Chondrocyte (in vitro differentiated cells): ENCODE data around the gene ZNF536. TPM values are rescaled to one million over a fixed set of nuclear protein-coding genes. Genes with fewer than 3 reads are reported as not detected.

Source experiments
- DNase-seq: peaks from one replicate; pipeline ENCODE4 v3.0.0; 2021; ENCODE audit warnings: mixed read lengths, low spot score
- H3K27ac Mint-ChIP-seq: one replicate; pipeline ENCODE4 v1.8.0; 2021; ENCODE audit warnings: mild to moderate bottlenecking, moderate library complexity, mixed read lengths; ENCODE audit not compliant: unreplicated experiment
- H3K27me3 Mint-ChIP-seq: 2 replicates; pipeline ENCODE4 v1.8.0; 2021; ENCODE audit warnings: low read depth, mixed read lengths
- H3K36me3 Mint-ChIP-seq: 2 replicates; pipeline ENCODE4 v1.8.0; 2021; ENCODE audit warnings: low read depth, mixed read lengths
- H3K4me1 Mint-ChIP-seq: 2 replicates; pipeline ENCODE4 v1.8.0; 2021; ENCODE audit warnings: low read depth, mild to moderate bottlenecking, mixed read lengths
- H3K4me3 Mint-ChIP-seq: one replicate; pipeline ENCODE4 v1.8.0; 2021; ENCODE audit warnings: mild to moderate bottlenecking, moderate library complexity, mixed read lengths; ENCODE audit not compliant: unreplicated experiment
- H3K9me3 Mint-ChIP-seq: 2 replicates; pipeline ENCODE4 v1.8.0; 2021; ENCODE audit warnings: low read depth, mixed read lengths
- CTCF ChIP-seq: fragments of 200-600 bp; sonication (generic); IDR thresholded peaks from 2 replicates; pipeline ENCODE4 v1.5.0; 2021; ENCODE audit warnings: antibody characterized with exemption, mild to moderate bottlenecking, moderate library complexity
- total RNA-seq: library from RNA; stranded (reverse); gene quantifications from 3 replicates; pipeline ENCODE4 v1.2.1, GENCODE V29; 2021

The ZNF536 gene
- total RNA-seq, 1 donor from 2014 or later, result not detected

GRCh38 chr19:30449078-30449590 is 77.0 kb downstream of the ZNF536 start:
- Mint-ChIP-seq H3K4me3 (no peak overlapping the region), H3K27me3 (peaks cover 5% of the 10 kb centered on the region), H3K27ac (no peak overlapping the region), H3K36me3 (no peaks in the 10 kb centered on the region), H3K9me3 (peaks cover 9% of the 10 kb centered on the region), H3K4me1 (no peaks in the 10 kb centered on the region)
- no peak for DNase-seq
- no peak for TF ChIP-seq CTCF

- Mint-ChIP-seq H3K4me3 (no peak overlapping the region), H3K27ac (no peak overlapping the region)
- DNase-seq, result no peak
Measured at GRCh38 chr19:30449673-30450072, 77.5 kb downstream of the ZNF536 start.

GRCh38 chr19:30450100-30450499 is 77.9 kb downstream of the ZNF536 start:
- Mint-ChIP-seq H3K9me3 (peaks cover 9% of the 10 kb centered on the region), H3K27ac (no peak overlapping the region), H3K4me1 (no peaks in the 10 kb centered on the region), H3K36me3 (no peaks in the 10 kb centered on the region), H3K27me3 (peaks cover 5% of the 10 kb centered on the region), H3K4me3 (no peak overlapping the region)
- no peak for DNase-seq
- no peak for TF ChIP-seq CTCF

More at GRCh38 chr19:30449673-30450072, 77.5 kb downstream of the ZNF536 start:
- TF ChIP-seq CTCF, result no peak
- H3K36me3 Mint-ChIP-seq, result no peaks in the 10 kb centered on the region
- no peaks in the 10 kb centered on the region for H3K4me1 Mint-ChIP-seq
- H3K9me3 Mint-ChIP-seq, result peaks cover 9% of the 10 kb centered on the region
- peaks cover 5% of the 10 kb centered on the region for H3K27me3 Mint-ChIP-seq

GRCh38 chr19:30450835-30451321 is 78.7 kb downstream of the ZNF536 start:
- no peak for TF ChIP-seq CTCF
- H3K36me3 Mint-ChIP-seq, result no peaks in the 10 kb centered on the region
- no peak for DNase-seq
- H3K27me3 Mint-ChIP-seq, result peaks cover 5% of the 10 kb centered on the region
- H3K27ac Mint-ChIP-seq, result no peak overlapping the region
- H3K4me1 Mint-ChIP-seq, result no peaks in the 10 kb centered on the region
- H3K9me3 Mint-ChIP-seq, result peaks cover 9% of the 10 kb centered on the region
- H3K4me3 Mint-ChIP-seq, result no peak overlapping the region

- Mint-ChIP-seq H3K4me3 (no peak overlapping the region), H3K9me3 (peaks cover 6% of the 10 kb centered on the region), H3K4me1 (no peaks in the 10 kb centered on the region), H3K36me3 (no peaks in the 10 kb centered on the region), H3K27me3 (peaks cover 4% of the 10 kb centered on the region), H3K27ac (no peak overlapping the region)
- no peak for TF ChIP-seq CTCF
- DNase-seq, result no peak
Measured at GRCh38 chr19:30452931-30453330, 80.7 kb downstream of the ZNF536 start.
